Middle frontal gyrus (tissue), 1 donor: ENCODE results near the gene TTC4.

Experiments used
- DNase-seq: peaks from one replicate; pipeline ENCODE4 v3.0.0-alpha.2; 2015; ENCODE audit warnings: low spot score; ENCODE audit errors: extremely low spot score

Gene TTC4

GRCh38 chr1:54703471-54703870 is 12.2 kb upstream of the TTC4 start:
- no peak for DNase-seq

- DNase-seq: no peak
Observed at GRCh38 chr1:54705153-54705552, 10.5 kb upstream of the TTC4 start.

DNA sequence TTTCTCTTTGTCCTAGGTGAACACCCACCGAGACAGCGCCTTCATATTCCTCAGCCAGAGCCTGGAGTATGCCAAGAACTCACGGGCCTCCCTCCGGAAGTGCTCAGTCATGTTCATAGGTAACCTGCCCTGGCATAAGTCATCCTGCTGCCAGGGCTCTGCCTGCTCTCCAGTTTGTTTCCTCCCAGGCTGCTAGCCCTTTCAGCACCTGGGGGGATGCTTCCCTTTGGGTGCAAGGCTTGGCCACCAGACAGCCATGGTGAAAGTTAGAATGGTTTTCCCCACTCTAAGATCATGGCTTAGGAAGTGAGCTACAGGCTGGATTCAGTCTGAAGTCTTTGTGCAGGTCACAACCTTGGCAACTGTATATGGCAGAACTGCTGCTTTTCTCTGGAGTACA is 9.2 kb upstream of the TTC4 start:
- DNase-seq: no peak

- DNase-seq: no peak
Observed at GRCh38 chr1:54708385-54708784, 7.3 kb upstream of the TTC4 start.

- no peak for DNase-seq
Observed at GRCh38 chr1:54709547-54710292, 5.9 kb upstream of the TTC4 start.

- no peak for DNase-seq
Observed at GRCh38 chr1:54710434-54710833, 5.2 kb upstream of the TTC4 start.

DNA sequence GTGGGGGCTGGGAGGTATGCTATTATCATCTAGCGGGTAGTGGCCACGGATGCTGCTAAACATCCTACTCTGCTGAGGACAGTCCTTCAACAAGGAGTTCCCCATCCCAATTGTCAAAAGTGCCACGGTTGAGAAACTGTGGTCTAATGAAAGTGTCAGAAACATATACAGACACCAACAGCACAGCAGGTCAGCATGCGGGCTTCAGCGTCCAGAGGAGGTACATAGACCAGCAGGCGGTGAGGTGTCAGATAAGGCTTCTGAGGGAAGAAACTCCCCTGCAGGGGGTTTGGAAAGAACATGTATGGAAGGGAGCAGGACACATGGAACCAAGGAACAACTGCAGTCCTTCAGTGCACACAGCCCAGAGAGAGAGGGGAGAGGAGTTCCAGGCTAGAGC is 4.8 kb upstream of the TTC4 start:
- no peak for DNase-seq

DNA sequence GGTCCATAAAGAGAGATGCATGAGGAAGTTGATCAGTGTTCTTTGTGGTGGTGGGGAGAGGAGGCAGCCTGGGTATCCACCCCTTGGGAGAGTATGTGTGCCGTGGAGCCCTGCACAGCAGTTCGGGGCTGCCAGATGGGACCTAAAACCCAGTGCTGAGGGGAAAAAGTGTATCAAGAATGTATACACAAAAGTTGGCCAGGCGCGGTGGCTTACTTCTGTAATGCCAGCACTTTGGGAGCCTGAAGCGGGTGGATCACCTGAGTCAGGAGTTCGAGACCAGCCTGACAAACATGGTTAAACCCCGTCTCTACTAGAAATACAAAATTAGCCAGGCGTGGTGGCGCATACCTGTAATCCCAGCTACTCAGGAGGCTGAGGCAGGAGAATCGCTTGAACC is 4.1 kb upstream of the TTC4 start:
- DNase-seq: no peak

GRCh38 chr1:54714881-54715492 is 674 bp upstream of the TTC4 start:
- no peak for DNase-seq

- DNase-seq: no peak
Observed at GRCh38 chr1:54716299-54717047, 812 bp downstream of the TTC4 start.

DNA sequence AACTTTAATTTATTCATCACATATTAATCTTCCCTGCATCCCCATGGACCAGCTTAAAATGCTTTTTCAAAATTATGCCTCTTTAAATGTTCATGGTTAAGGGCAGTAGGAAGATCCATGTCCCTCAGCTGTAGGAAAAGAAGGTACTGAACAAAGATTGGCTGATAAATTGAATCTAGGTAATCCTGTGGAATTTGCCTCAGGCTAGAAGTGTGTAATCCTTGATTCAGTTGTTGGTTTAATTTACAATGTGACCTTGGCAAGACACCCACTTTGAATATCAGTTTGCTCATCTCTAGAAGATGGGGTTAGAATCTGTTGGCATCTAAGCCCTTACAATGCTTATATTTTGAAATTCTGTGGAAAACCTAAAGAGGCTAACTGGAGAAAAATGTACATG is 6.1 kb downstream of the TTC4 start:
- DNase-seq: no peak

DNA sequence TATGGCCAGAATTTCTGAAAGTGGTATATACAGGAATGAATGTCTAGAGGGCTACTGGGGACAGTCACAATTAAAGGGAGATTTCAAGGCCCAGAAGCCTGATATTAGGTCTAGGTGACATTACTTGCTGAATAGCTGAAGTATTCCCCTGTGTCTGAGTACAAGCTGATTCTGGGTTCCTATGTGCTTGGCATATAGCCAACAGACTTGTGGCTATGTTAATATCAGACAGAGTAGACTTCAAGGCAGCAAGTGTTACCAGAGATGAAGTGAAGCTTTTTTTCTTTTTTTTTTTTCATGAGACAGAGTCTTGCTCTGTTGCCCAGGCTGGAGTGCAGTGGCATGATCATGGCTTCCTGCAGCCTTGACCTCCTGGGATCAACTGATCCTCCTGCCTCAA is 8.3 kb downstream of the TTC4 start:
- DNase-seq: no peak

DNA sequence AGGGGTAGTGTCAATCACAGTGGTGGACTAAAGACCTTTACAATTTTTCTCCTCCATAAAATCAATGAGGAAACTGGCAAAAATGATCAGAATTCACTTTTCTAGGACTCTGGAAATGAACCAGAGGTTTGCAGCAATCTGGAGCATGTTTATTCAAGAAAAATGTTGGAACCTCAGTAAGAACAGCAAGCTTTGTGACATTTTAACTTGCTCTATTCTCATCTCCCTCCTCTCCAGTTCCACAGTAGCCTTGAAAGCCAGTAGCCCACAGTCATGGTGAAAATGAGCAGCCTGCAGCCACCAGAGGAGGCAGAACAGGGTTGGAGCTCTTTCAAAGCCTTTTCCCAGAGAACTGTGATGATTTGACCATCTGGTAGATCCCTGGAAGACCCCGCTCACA is 9.1 kb downstream of the TTC4 start:
- DNase-seq: no peak

DNA sequence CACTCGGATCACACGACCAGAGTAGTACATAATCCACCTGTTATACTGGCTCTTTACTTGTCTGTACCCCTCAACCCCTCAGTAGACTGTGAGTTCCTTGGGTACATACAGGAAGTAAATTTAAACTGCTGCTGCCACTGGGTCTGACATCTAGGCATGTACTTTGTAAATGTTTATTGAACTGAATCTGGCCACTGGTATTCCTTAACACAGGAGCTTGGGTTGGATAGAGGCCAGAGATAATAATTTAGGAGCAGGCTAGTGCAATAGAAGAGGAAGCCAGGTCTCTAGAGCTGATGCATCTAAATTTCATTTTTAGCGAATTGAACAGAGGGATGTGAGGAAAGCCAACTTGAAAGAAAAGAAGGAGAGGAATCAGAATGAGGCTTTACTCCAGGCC is 12.4 kb downstream of the TTC4 start:
- DNase-seq: no peak

- DNase-seq: no peak
Observed at GRCh38 chr1:54736685-54737084, 21.0 kb downstream of the TTC4 start.

DNA sequence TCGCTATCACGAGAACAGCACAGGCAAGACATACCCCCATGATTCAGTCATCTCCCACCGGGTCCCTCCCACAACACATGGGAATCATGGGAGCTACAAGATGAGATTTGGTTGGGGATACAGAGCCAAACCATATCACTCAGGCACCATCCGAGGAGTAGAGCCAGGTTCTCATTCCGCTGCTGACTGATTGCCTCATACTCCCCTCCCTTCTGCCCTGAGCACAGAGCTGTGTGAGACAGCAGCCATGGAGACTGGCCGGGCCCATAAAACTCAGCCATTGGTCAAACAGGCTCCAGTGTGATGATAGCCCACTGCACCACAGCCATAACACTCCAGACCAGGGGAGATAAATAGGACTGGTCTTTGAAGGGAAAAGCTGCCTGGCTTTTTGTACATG is 22.6 kb downstream of the TTC4 start:
- DNase-seq: no peak

- DNase-seq: no peak
Observed at GRCh38 chr1:54741531-54741930, 25.9 kb downstream of the TTC4 start.

DNA sequence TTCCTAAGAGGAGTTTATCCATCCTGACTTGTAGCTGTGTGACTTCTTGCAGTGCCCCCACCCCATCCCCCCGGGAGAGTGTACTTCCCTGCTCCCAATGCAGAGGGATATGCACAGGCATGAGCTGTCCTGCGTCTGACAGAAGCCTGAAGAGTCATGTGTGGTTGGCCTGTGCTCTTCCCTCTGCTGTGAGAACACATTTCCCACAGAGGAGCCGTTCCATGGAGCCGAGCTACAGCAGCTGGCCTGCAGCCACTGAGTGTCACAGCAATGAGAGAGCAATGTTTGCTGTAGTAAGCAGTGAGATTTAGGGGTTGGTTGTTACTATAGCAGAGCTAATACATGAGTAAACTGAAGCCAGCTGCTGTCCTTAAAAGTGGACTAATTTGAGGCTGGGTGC is 26.6 kb downstream of the TTC4 start:
- DNase-seq: no peak

GRCh38 chr1:54743416-54744226 is 28.0 kb downstream of the TTC4 start:
- DNase-seq: no peak

GRCh38 chr1:54744696-54745095 is 29.0 kb downstream of the TTC4 start:
- DNase-seq: no peak

DNA sequence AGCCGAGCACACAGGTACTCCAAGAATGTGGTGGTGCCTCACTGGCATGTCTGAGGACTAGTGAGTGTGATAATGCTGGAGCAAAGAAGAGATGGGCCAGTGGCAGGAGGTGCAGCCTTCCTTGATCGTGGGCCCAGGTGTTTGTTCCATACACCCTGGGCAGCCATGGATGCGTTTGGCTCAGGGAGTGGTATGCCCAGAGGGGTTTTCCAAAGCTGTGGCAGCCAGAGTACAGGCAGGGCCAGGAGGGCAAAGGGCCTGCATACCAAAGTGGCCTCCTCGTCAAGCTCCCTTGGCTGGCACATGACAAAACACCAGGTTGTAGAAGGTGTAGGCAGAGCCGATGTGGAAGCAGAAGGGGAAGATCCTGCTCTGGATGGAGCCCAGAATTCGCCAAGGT is 29.6 kb downstream of the TTC4 start:
- no peak for DNase-seq

- no peak for DNase-seq
Observed at GRCh38 chr1:54745864-54746263, 30.2 kb downstream of the TTC4 start.
